IPS-18a (cell line): ENCODE data around the gene SLC35B3.
A peak's percentile ranks its signal among the peaks of the same experiment; 100 is the strongest.
"Not testable (repeated sequence)": the region's sequence is repeated elsewhere in the genome, so short reads cannot be mapped to it uniquely, and the experiment has no call there.

Source experiments
- H3K27ac ChIP-seq: one replicate; pipeline ENCODE4 v1.5.1; 2013; ENCODE audit warnings: low read length
- H3K27me3 ChIP-seq: one replicate; pipeline ENCODE4 v1.6.1; 2013; ENCODE audit warnings: mild to moderate bottlenecking, low read length; ENCODE audit not compliant: control insufficient read depth, insufficient read depth
- H3K36me3 ChIP-seq: one replicate; pipeline ENCODE4 v1.6.1; 2013; ENCODE audit warnings: low read depth, low read length; ENCODE audit not compliant: control insufficient read depth
- H3K4me1 ChIP-seq: one replicate; pipeline ENCODE4 v1.6.1; 2013; ENCODE audit warnings: low read depth, low read length; ENCODE audit not compliant: control insufficient read depth
- H3K4me3 ChIP-seq: one replicate; pipeline ENCODE4 v1.5.1; 2013; ENCODE audit warnings: low read length
- H3K9ac ChIP-seq: one replicate; pipeline ENCODE4 v1.6.1; 2013; ENCODE audit warnings: mild to moderate bottlenecking, low read length, moderate library complexity
- H3K9me3 ChIP-seq: one replicate; pipeline ENCODE4 v1.6.1; 2013; ENCODE audit warnings: low read depth, low read length; ENCODE audit not compliant: control insufficient read depth

Gene SLC35B3

DNA sequence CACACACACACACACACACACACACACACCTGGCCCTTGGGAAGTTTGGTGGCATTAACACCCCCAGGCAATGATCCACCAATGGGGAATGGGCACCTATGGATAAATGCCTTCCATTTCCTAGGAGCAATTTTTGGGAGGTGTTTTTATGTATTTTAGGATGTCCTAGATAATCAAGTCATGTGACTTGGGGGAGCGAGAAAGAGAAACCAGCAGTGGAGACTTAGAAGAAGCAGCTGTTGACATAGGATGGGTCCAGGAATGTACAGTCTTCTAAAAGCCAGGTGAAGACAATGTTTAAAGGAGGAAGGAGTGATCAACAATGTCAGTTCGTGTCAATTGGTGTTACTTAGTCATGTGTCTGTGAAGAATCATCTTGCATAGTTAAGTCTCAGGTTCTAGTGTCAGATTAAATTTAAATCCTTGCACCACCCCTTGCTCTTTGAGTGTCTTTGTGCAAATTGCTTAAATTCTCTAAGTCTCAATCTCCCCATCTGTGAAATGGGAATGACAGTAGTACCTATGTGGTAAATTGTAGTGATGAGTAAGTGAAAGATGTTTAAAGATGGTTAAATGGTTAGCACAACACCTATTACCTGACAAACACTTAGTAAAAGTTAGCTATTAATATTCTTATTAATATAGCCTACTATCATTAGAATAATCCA, 4.4 kb upstream of the SLC35B3 start:
- Histone ChIP-seq H3K4me1 (peaks cover 4% of the 10 kb centered on the region), H3K27ac (no peak overlapping the region), H3K36me3 (no peaks in the 10 kb centered on the region), H3K9me3 (no peaks in the 10 kb centered on the region), H3K4me3 (no peak overlapping the region), H3K27me3 (no peaks in the 10 kb centered on the region), H3K9ac (no peak overlapping the region)

DNA sequence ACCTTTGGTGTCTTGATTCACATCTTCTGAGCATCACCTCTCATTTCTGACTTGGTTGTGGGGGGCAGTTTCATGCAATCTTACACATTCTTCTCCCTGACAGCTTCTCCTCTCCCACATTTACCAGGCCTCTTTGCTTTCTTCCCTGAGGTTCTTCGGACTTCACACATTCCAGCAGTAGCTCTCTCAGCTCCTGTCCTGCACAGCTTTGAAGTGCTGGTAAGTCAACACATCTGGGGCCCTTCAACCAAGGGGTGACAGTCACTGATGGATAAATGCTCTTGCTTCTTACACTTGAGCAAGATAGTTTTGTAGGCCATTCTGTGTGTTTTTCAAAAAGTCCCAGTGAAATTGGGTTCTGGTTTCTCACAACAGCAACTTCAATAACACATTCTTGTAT, 2.5 kb upstream of the SLC35B3 start:
- Histone ChIP-seq H3K4me3 (no peak overlapping the region), H3K4me1 (peaks cover 10% of the 10 kb centered on the region)

DNA sequence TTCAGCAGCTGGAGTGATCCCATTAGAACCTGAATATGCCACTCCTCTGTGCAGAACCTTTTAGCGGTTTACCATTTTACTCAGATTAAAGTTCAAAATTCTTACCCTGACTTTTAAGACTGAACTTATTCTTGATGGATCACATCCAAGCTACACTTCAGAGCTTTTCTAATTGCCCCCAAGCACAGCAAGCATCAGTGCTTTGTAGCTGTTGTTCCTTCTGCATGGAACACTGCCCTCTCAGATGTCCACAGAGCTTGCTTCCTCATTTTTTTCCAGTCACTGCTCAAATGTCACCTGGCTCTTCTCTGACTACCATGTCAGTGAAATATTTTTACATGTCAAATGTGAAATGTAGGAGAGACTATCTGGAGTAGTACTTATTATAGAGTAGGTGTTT, 1.6 kb upstream of the SLC35B3 start:
- no peaks in the 10 kb centered on the region for H3K27me3 ChIP-seq
- H3K27ac ChIP-seq, result no peak overlapping the region
- no peaks in the 10 kb centered on the region for H3K9me3 ChIP-seq
- peaks cover 10% of the 10 kb centered on the region for H3K4me1 ChIP-seq
- H3K9ac ChIP-seq, result no peak overlapping the region
- H3K4me3 ChIP-seq, result no peak overlapping the region
- H3K36me3 ChIP-seq, result no peaks in the 10 kb centered on the region

More for the DNA sequence above, 2.5 kb upstream of the SLC35B3 start:
- H3K27me3 ChIP-seq, result no peaks in the 10 kb centered on the region
- no peaks in the 10 kb centered on the region for H3K36me3 ChIP-seq
- no peaks in the 10 kb centered on the region for H3K9me3 ChIP-seq
- H3K9ac ChIP-seq, result no peak overlapping the region
- no peak overlapping the region for H3K27ac ChIP-seq

DNA sequence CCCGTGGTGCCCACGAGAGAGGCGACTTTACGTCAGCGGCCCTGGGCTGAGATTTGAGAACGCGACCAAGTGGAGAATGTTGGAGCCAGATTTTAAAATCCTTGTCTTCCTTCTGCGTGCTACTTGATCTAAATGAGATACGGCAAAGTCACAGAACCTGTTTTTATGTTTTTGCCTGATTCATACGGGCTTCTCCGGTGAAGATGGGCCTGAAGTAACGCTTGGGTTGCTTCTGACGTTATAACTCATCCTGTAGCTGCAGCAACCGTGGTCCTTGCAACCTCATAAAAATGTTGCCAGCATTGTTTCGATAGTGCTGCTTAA, 462 bp upstream of the SLC35B3 start:
- H3K9me3 ChIP-seq, result no peaks in the 10 kb centered on the region
- H3K9ac ChIP-seq, result peak overlapping the region; percentile 64
- no peaks in the 10 kb centered on the region for H3K36me3 ChIP-seq
- peak overlapping the region; percentile 92 for H3K4me3 ChIP-seq
- H3K4me1 ChIP-seq, result peaks cover 10% of the 10 kb centered on the region
- H3K27ac ChIP-seq, result no peak overlapping the region
- no peaks in the 10 kb centered on the region for H3K27me3 ChIP-seq

DNA sequence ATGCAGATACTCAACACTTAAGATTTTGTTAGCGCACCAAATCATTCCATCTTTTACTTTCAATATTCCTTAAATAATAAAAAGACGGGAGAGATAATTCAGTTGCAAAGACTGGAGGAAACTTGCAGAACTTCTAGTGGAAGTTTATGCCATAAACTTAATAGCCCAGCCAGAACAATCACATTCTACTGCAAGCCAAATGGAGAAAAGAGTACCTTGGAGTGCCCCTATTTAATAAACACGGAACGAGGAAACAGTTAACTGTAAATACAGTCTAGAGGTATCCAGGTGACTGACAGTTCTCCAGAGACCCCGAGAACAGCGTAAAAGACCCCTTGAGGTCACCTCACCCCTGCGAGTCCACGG, 635 bp downstream of the SLC35B3 start:
- no peaks in the 10 kb centered on the region for H3K9me3 ChIP-seq
- no peaks in the 10 kb centered on the region for H3K36me3 ChIP-seq
- peak overlapping the region; percentile 92 for H3K4me3 ChIP-seq
- H3K27me3 ChIP-seq, result no peaks in the 10 kb centered on the region
- H3K27ac ChIP-seq, result peak overlapping the region; percentile 4
- H3K9ac ChIP-seq, result peak overlapping the region; percentile 77
- peaks cover 10% of the 10 kb centered on the region for H3K4me1 ChIP-seq

DNA sequence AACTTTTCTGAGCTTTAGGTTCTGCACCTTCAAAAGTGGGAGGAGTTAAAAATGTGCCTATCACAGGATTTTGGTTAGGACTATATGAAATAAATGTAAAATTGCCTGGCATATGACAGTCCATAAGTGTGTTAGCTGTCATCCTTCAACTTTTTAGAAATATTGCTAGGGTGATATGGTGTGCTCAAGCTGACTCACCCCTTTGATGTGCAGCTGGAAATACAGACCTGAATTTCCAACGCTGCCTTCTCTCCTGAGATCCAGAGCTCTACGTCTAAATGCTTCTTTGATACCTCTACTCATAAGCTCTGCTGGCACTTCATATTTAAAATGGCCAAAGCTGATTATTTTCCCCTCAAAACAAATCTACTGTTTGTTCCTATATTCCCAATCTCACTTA, 2.7 kb downstream of the SLC35B3 start:
- Histone ChIP-seq H3K36me3 (peaks cover 2% of the 10 kb centered on the region), H3K4me3 (no peak overlapping the region), H3K27me3 (no peaks in the 10 kb centered on the region), H3K4me1 (peaks cover 10% of the 10 kb centered on the region), H3K9me3 (no peaks in the 10 kb centered on the region), H3K9ac (no peak overlapping the region), H3K27ac (no peak overlapping the region)

DNA sequence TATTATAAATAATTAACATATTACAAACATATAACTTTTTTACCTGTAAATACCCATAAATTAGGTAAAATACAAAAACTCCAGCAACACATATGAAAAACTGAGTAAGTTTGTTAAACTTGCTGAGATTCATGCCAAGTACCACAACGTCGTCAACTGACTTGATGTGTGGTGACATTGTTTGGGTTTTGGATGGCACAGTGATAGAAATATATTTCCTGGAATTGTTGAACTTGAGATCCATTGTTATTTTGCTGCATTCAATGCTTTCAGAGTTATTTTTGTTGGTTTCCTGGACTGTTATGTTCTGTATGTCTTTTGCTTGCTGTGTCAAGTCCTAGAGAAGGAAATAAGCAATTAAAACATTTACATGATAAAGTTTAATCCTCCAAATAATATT, 5.5 kb downstream of the SLC35B3 start:
- Histone ChIP-seq H3K27ac (no peak overlapping the region), H3K9me3 (no peaks in the 10 kb centered on the region), H3K4me1 (peaks cover 6% of the 10 kb centered on the region), H3K9ac (no peak overlapping the region), H3K36me3 (peaks cover 7% of the 10 kb centered on the region), H3K27me3 (no peaks in the 10 kb centered on the region), H3K4me3 (no peak overlapping the region)

DNA sequence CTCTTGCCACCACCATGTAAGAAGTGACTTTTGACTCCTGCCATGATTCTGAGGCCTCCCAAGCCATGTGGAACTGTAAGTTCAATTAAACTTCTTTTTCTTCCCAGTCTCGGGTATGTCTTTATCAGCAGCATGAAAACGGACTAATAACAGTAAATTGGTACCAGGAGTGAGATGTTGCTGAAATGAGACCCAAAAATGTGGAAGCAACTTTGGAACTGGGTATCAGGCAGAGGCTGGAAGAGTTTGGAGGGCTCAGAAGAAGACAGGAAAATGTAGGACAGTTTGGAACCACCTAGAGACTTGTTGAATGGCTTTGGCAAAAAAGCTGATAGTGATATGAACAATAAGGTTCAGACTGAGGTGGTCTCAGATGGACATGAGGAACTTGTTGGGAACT, 8.8 kb downstream of the SLC35B3 start:
- H3K4me3 ChIP-seq, H3K9ac ChIP-seq, H3K27me3 ChIP-seq, H3K36me3 ChIP-seq, H3K4me1 ChIP-seq, H3K27ac ChIP-seq, H3K9me3 ChIP-seq: not testable (repeated sequence)

DNA sequence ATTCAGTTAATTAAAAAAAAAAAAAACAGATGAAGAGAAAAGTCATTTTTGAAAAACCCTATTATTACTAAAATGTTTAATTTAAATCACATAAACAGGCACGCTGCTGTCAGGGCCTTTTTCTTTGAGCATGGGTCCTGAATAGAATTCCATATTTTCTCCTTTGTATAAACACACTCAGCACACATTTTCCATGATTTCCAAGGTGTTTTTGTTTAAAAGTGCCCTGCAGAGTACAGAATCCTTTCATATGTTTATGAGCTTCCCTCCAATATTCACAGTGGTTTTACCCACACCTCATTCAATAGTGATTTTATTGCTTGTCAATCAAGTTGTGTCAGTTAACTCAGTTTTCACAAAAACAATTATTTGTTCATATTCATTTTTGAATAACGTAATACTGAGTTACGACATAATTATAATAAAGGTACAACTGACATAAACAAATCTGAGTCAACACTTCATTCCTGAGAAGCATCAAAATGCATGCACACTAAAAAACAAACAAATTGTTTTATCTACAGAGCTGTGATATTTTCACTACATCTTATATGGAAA, 15.2 kb downstream of the SLC35B3 start:
- no peak overlapping the region for H3K27ac ChIP-seq
- H3K4me3 ChIP-seq, result no peak overlapping the region
- no peaks in the 10 kb centered on the region for H3K27me3 ChIP-seq
- H3K4me1 ChIP-seq, result peaks cover 9% of the 10 kb centered on the region
- no peaks in the 10 kb centered on the region for H3K9me3 ChIP-seq
- peaks cover 9% of the 10 kb centered on the region for H3K36me3 ChIP-seq
- no peak overlapping the region for H3K9ac ChIP-seq

DNA sequence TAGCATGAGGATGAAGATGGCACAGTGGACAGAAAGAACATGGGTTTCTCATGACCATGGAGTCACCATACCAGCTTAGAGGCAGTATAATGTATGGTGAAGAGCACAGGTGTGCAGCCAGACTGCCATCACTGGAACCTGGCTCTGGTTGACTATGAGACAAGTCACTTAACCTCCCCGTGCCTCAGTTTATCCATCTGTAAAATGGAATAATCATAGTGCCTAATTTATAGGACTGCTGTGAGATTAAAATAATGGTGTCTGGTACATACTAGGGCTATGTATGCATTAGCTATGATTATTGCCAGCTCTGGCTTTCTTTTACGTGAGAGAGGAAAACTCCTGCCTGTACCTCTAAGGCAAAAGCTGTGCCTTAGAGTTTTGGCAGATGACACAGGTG, 19.4 kb downstream of the SLC35B3 start:
- no peaks in the 10 kb centered on the region for H3K27me3 ChIP-seq
- H3K36me3 ChIP-seq, result peaks cover 12% of the 10 kb centered on the region
- no peak overlapping the region for H3K27ac ChIP-seq
- H3K9ac ChIP-seq, result no peak overlapping the region
- no peaks in the 10 kb centered on the region for H3K9me3 ChIP-seq
- H3K4me1 ChIP-seq, result peaks cover 9% of the 10 kb centered on the region
- no peak overlapping the region for H3K4me3 ChIP-seq

DNA sequence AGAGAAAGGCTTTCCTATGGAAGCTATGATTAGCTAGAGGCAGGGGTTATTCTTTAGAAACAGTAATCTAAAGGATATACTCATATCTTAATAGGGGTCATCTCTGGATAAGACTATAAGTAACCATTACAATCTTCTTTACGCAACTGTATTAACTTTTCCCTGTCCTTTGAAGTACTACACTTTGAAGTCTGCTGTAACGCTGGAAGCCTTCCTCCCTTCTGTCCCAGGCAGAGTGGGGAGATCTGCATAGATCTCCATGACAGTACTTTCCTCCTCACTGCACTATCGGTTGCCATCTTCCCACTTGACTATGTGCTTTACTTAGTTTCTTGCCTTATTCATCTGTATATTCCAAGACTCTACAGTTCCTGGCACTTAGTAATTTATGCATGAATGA, 20.1 kb downstream of the SLC35B3 start:
- Histone ChIP-seq H3K27me3 (no peaks in the 10 kb centered on the region), H3K27ac (no peak overlapping the region), H3K9me3 (no peaks in the 10 kb centered on the region), H3K4me1 (peaks cover 9% of the 10 kb centered on the region), H3K9ac (no peak overlapping the region), H3K4me3 (no peak overlapping the region), H3K36me3 (peaks cover 12% of the 10 kb centered on the region)

DNA sequence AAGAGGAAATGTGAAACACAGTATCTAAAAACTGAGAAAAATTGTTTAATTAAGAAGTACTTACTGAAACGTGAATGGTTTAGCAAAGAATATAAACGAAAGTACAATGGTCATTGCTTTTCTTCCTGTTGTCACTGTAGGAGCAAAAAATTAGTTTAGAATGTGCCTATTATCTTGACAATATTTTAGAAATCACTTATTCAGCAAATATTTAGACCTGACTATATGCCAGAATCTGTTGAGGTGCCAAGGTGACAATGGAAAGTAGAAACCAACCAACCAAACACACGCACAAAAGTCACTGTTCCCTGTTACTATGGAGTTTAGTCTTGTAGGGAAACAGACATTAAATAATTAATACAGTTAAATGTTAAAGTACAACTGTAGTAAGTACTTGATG, 20.5 kb downstream of the SLC35B3 start:
- Histone ChIP-seq H3K36me3 (peaks cover 12% of the 10 kb centered on the region), H3K27ac (no peak overlapping the region), H3K9me3 (no peaks in the 10 kb centered on the region), H3K4me1 (peaks cover 4% of the 10 kb centered on the region), H3K9ac (no peak overlapping the region), H3K27me3 (no peaks in the 10 kb centered on the region), H3K4me3 (no peak overlapping the region)
